HG03460 (cell line): ENCODE measurements around the gene THSD7A.

Experiments used
- ATAC-seq: cut with Tn5 transposase; IDR thresholded peaks from one replicate; pipeline ENCODE4 v1.9.1; 2021; ENCODE audit not compliant: unreplicated experiment

Gene THSD7A

DNA sequence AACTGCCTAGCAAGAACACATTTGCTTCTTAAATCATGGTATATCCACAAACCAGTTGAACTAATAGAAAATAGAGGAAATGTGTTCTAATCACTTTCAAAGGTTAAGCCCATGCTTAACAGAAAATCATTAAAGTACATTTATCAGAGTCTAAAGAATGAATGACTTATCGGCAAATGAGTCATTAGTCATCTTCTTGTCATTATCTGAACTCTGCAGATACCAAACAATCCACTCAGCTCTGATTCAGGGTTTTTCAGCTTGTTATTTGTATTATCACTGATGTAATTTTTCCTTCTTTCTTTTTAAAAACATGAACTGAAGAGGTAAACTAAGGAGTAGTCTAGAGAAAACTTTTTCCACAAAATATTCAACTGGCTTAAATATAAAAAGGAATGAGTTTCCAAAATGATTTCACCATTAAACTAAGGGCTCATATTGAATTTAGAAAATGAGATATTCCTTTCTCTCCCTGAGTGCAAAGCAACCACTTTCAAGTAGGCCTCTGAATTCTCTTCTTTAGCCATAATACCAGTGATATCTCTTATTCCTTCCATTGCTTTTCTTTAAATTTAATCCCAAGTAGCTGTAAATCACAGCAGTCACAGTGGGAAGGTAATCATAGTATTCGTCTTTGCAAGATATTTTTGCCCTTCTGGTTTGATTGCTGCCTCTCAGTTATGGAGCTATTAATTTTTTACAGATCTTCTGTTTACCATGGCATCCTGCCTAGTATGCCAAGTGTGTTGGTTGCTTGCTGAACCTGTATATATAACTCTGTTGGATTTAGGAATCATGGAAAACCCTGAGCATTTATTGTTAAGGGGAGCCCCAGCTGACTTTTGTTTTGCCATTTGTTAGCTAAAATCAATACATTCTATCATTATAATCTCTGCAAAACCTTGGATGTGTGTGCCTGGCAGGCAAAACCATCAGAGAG is 125.1 kb downstream of the THSD7A start:
- ATAC-seq: no peak

DNA sequence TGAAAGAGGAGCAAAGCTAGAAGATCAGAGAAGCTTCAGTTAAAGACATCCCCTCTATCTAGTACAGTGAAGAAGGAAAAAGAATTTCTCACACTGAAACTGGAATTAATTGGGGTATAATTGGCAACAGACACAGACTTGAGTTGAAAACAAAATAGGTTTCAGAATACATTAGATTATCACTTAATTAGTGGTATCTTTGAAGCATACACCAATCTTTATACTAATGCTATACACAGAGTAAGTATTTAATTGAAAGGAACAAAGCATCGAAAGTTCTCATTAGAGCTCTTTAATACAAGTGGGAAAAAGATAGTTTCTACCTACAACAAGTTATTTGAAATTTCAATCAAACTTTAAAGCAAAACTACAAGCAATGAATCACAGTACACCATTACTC is 128.2 kb downstream of the THSD7A start:
- ATAC-seq: no peak

DNA sequence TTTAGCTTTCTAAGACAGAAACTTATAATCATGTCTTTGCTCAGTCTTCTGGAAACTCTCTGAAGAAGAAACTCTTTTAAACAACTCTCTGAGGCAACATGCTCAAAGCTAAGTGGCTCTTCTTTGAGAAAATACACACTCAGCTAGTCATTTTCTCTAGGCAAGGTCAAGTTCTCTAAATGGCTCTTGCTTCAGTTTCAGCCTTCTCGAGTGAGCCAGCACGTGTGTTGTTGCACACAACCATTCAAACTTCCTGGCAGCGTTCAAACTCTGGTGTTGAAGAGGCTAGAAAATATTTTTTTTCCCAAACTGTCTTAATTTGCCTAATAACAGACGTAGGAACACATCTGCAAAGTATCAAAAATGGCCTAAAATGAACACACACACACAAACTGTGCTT is 129.1 kb downstream of the THSD7A start:
- no peak for ATAC-seq

DNA sequence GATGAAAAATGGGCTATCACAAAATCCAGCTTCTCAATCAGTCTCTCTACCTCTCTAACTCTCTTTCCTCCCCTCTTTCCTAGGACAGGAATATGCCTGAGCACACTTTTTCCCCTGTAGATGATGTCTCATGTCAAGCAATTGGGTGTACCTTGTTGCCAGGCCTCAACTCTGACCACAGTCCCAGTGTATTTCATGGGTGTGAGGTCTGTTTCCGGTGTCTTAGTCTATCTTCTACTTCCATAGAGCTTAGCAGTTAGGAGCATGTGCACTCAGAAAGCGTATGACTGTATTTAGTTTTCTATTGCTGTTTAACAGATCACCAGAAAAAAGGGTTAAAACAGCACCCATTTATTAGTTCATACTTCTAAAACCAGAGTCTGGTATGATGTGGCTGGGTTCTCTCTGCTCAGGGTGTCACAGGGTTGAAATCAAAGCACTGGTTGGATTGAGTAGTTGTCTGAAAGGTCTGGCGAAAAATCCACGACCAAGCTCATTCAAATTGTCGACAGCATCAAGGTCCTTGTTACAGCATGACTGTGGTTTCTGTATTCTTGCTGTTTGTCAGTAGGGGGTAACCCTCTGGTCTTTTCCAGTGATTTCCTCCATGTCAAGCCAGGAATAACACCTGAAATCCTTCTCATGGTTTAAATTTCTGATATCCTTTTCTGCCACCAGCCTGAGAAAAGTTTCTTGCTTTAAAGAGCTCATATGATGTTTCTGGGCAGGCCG is 130.0 kb downstream of the THSD7A start:
- ATAC-seq: no peak

DNA sequence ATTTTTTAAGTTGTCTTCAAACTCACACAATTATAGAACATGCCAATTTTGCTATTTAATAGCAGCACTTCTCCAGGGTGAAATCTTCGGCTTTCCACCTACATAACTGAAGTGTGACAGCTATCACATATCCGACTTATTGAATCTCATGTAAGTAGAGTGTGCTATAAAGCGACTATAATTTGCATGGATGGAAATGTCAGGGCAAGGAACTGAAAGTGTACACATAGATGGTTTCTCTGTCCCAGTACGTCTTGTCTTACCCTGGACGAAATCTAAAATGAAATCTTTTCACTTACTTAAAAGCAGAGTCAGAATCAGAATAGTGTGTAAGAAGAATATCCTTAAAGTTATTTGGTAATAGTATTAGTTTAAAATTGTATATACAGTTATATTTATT is 132.3 kb downstream of the THSD7A start:
- ATAC-seq: no peak

DNA sequence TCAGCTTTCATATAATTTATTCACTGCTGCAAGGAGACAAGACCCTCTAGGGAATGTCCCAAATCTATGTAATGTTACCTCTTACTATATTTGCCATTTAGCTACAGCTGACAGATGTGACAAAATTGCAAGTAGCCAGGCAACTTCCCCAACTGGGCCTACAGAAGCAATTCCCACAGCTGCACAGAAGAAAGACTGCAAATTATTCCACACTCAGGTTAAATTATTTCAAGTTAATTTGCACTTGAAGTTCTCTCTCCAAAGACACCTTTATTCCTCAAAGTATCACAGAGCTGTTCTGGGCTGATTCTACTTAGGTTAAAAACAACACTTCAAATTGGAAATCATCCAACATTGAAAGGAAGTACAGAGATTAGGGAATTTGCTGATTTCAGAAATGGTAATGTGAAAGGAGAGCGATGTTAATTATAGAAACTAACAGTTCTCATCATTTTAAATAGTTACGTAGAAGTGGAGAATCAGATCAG is 133.6 kb downstream of the THSD7A start:
- ATAC-seq: no peak

DNA sequence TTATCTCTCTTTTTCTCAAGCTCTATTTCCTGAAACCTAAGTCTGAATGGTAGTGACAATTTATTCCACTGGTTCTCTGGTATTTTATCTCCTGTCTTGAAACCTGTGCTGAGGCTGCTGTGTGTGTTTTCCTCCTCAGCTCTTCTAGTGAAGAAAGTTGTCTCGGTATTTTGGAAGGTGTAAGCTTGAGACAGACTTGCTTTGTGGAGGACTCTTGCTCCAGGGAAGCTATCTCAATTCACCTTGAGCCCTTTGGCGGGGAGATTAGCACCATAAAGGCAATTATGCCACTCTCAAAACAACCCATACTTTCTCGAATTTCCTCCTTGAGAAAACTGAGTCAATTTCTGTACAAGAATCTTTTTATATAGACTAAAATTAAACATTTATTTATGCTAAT is 141.6 kb downstream of the THSD7A start:
- no peak for ATAC-seq

DNA sequence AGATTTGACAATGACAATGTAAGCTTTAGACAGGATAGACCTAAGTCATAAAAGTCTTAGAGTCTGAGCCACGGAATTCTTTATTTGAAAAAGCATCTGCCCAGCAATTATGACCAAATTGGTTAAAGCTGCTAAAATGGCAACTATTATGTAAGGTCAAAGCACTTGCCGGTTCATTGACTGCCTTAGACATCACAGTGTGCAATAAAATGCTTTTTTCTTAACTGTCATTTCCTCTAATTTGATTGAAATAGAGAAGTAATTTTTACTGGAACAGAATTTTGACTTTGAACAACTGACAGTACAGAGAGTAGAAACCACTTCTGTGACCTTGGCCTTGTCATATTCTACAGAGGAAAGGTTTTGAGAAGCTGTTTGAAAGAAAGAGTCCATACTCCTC is 142.9 kb downstream of the THSD7A start:
- no peak for ATAC-seq

DNA sequence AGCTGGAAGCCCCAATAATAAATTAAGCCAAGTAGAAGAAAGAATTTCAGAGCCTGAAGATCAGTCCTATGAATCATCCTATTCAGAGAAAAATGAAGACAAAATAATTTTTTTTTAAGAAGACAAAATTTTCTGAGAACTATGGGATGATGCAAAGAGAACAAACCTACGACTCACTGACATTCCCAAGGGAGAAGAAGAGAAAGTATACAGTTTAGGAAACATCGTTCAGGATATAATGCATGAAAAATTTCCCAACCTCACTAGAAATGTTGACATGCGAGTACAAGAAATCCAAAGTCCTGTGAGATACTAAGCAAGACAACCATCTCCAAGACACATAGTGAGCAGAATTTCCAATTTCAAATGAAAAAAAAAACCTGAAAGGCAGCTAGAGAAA is 150.5 kb downstream of the THSD7A start:
- no peak for ATAC-seq

DNA sequence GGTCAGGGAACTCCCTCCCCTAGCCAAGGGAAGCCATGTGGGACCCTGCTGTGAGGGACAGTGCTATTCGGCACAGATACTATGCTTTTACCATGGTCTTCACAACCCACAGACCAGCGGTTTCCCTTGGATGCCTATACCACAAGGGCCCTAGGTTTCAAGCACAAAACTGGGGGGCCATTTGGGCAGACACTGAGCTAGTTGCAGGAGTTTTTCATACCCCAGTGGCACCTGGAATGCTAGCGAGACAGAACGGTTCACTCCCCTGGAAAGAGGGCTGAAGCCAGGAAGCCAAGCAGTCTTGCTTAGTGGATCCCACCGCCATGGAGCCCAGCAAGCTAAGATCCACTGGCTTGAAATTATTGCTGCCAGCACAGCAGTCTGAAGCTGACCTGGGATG is 156.8 kb downstream of the THSD7A start:
- ATAC-seq: no peak

DNA sequence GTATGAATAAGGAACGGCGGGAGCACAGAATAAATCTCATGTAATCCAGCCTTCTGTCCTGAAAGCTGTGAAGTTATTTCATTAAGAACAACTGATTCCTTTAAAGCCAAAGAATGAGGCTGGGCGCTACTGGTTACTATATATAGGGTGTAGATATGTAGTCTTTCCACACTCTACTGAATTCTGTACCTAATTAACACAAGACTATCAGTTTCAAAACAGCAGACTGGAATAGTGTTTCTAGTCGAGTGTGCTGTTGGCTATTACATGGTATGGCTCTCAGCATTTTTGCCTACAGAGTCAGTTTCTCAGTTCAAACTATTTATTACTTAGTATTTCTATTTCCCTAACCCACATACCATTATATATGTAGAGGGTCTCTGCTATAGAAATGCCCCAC is 163.3 kb downstream of the THSD7A start:
- no peak for ATAC-seq

DNA sequence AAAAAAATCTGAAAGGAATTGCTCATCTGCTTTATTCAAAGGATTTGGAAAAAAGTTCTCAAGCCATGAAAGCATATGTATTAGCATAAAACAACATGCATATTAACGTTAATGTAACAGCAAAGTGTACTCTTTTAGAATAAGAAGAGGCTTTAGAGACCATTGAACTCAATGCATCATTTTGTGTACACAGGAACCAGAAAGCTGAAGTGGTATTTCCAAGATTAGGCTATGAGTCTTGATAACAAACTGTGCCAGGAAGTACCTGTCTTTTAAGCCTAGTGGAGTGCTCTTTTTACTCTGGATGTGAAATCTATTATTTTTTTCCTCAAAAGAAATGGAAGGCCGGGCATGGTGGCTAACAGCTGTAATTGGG is 164.2 kb downstream of the THSD7A start:
- ATAC-seq: no peak

DNA sequence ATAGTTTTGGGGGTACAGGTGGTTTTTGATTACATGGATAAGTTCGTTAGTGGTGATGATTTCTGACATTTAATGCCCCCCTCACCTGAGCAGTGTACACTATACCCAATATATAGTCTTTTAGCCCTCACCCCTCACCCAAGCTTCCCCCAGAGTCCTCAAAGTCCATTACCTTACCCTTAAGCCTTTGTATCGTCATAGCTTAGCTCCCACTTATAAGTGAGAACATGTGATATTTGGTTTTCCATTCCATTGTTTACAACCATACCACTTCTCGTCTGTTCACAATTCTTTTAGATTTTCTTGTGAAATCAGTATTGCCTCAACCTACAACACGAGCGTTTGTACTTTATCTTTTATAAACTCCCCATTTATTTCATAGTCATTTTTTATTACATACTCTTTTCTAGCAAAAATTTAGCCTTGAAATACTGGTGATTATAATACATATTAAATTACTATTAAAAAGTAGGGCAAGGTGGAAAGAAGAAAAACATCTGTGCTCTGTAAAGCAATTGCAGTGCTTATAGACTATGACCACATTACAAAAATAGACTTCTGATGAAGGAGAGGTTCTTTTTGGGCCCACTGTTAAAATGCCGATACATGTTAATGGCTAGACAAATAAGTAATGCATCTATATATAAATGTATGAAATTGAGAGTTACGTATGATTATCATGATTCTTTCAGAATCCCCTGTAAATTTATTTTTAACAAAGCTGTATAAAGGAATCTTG is 164.8 kb downstream of the THSD7A start:
- ATAC-seq: no peak

DNA sequence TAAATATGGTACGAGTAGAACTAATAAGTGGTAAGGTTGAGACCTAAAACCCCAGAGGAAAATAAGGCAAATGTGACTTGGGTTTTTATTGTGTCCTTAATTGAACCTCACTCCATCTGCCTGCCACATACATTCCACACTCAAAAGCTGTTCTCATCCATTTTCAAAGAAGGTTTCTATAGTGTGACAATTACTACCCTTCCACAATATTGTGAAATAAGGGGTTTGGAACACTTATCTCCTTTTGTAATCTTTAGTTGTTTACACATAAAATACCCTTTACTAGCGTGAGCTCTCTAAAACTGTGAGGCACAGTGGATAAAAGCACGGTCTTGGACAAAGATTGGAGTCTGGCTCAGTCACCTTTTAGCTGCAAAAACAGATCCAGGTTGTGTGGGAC is 166.6 kb downstream of the THSD7A start:
- no peak for ATAC-seq

DNA sequence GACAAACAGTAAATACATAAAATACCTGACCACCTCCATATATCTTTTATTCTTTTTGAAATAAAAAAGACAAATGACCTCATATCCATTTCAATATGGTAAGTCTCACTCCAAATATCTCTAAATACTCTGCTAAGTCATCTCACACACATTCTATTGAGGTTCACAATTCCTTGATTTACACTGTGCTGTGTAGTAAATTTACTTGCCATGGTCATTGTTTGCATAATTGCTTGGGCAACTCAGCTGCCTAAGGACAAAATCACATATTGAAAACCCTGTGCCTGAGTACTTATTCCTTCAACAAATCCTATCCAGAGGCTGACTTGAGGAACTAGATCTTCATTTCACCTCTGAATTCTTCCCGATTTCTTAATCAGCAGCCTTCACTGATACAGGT is 176.4 kb downstream of the THSD7A start:
- ATAC-seq: no peak

DNA sequence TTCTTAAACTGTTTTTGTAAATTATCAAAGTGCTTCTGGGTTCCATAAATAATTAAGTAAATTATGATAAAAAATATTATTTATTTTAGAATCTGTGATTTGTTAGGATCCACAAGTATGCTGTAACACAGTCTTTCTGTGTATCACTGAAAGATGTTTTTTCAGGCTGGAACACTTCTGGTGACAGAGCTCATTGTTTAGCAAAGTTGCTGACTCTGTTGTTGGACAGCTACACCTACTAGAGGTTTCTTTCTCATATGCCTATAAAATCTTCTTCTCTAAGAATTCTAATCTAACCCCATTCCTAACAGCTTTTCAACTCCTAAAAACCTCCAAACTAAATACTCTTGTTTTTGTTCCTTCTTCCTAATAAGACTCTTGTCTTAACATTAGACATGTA is 176.8 kb downstream of the THSD7A start:
- ATAC-seq: no peak

DNA sequence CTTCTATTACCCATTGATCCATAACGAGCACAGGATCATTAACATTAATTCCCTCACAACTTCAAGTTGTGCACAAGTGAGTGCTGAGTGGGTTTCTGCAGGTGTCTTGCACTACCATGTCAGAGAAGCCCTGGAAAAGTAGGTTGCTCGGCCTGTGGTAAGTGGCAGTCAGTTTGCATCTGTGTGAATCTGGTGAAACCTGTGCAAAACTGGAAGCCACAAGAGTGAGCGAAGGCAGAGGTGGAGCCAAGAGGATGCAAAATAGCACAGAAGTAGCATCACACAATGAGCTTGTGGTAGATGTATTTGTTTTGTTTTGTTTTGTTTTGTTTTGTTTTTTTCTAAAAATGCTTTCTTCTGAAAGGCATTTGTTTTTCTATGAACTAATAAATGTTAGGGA is 181.5 kb downstream of the THSD7A start:
- no peak for ATAC-seq

DNA sequence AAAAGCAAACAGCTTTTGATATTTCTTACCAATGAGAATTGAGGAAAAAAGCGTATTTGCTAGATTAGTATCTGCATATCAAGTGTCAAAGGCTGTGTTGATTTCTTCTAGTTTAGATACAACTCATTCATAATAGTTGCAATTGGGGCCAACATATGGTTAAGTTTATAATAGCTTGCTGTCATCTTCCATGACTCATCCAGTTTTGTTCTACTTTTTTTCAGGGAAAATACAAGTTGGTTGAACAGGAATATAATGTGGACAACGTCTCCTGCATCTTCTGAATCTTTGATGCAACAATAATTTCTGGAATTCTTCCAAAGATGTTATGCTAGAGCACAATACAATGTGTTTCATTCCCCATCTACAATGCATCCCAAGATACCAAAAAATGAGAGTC is 182.0 kb downstream of the THSD7A start:
- no peak for ATAC-seq

DNA sequence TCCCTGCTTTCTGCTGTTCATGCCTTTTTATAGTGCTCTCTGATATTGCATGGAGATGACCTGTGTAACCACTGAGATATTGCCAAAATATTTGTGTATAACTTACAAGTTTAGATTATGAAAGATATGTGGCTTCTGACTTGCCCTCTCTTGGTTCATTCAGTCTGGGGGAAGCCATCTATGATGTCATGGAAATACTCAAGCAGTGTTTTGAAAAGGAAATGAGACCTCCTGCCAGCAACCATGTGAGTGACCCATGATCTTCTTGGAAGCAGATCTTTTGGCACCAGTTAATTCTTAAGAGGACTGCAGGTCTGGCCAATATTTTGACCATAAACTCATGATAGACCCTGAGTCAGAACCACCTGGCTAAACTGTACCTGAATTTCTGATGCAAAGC is 183.0 kb downstream of the THSD7A start:
- no peak for ATAC-seq

DNA sequence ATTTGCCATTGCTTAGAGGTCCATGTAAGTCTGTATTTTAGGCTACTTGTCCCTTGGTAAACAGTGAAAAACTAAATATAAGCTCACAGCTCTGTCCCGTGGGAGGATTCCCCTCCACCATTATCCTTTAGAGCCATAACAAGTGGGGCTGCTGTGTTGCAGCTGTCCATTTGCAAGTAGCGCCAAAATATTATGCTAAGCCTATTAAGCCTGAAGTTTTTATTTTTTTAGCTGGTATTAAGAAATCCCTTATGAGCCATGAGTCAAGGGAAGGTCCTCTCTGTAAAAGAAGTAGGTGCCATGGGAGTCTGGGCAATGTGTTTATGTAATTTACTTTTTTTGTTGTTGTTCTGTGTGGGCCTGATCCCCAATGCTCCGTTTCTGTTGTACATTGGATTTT is 183.9 kb downstream of the THSD7A start:
- ATAC-seq: no peak

DNA sequence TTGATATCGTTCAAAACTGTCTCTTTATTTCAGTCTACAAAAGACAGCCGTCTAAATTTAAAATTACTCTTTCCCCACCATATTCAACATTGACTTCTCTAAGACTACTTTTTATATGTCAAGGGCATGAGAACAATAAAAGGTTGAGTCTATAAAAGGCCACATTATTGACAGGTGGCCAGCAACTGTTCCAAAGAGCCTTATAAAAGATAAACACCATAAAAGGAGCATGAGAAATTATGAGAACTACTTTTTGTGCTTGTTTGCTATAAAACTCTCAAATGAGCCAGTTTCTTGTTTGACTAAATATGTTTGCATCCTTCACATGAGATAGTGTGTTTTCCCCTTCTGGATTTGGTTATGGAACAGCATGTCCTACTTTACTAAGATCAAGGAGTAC is 189.2 kb downstream of the THSD7A start:
- no peak for ATAC-seq

DNA sequence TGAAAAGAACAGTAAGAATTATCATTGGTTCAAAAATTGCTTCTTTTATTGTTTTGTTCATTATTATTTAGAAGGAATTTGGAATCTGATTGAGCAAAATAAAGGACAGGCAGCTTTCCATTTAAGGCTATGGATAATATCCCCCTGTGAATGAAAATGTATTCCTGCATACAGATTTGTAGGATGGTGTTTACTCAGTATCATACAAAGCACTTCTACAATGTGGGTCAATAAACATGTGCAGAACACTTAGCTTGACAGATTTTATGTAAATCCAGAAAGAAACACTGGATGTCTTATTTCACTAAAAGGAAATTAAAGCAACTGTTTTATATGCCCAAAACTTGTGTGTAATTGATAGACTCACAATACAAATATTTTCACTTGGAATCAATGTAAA is 189.7 kb downstream of the THSD7A start:
- ATAC-seq: no peak
